ENCODE results near the gene ZFP69. TPM values are rescaled to one million over a fixed set of nuclear protein-coding genes. Genes with fewer than 3 reads are reported as not detected.

The ZFP69 gene
- total RNA-seq, 1 experiment from 2014 or later, result not detected

GRCh38 chr1:40454873-40455272 lies 22.2 kb upstream of the ZFP69 start:
- Histone ChIP-seq H3K27me3 (ENCODE audit: insufficient read depth, low read length) (no peaks in the 10 kb centered on the region), H3K4me3 (replicated peaks in 1 of 2; ENCODE audit: low read depth in 1 of 2, low read length in 2 of 2) (no peak overlapping the region), H4K20me1 (ENCODE audit: insufficient read depth) (no peaks in the 10 kb centered on the region), H3K4me1 (ENCODE audit: control insufficient read depth in 1 of 2, insufficient read depth in 2 of 2, low read length in 2 of 2) (no peaks in the 10 kb centered on the region), H2AFZ (ENCODE audit: low read depth, low read length, poor library complexity, severe bottlenecking) (no peak overlapping the region), H3K79me2 (ENCODE audit: insufficient read depth, low read length) (no peaks in the 10 kb centered on the region), H3K9ac (ENCODE audit: low read length) (no peak overlapping the region), H3K27ac (ENCODE audit: low read depth, low read length) (no peak overlapping the region), H3K9me2 (ENCODE audit: insufficient read depth) (no peaks in the 10 kb centered on the region), H3K36me3 (ENCODE audit: control insufficient read depth in 1 of 2, insufficient read depth in 2 of 2, low read length in 2 of 2) (no peaks in the 10 kb centered on the region), H3K9me3 (ENCODE audit: control insufficient read depth in 1 of 2, insufficient read depth in 1 of 2, low read depth in 1 of 2, low read length in 2 of 2) (peaks cover 9 to 10% of the 10 kb centered on the region in 2 experiments; a peak in 2 of 4 replicates), H3K4me2 (ENCODE audit: low read length) (no peak overlapping the region)
- no peak for DNase-seq (ENCODE audit: low read depth, low spot score)
- TF ChIP-seq JUND (IDR thresholded peaks at IDR 0.05) (no peak), SP1 (IDR thresholded peaks at IDR 0.05; ENCODE audit: low read depth) (no peak), ATF3 (IDR thresholded peaks at IDR 0.05) (no peak), SIN3A (IDR thresholded peaks at IDR 0.05; ENCODE audit: low read depth) (no peak), MAX (IDR thresholded peaks at IDR 0.05) (no peak), CBX3 (IDR thresholded peaks at IDR 0.05; ENCODE audit: low read depth) (no peak), EZH2phosphoT487 (IDR thresholded peaks at IDR 0.05; ENCODE audit: borderline replicate concordance) (no peak), POLR2A (IDR thresholded peaks at IDR 0.05; ENCODE audit: borderline replicate concordance, extremely low read depth, insufficient read depth, insufficient read length) (no peak), FOSL1 (IDR thresholded peaks at IDR 0.05; ENCODE audit: low read depth) (no peak), ELF1 (IDR thresholded peaks at IDR 0.05; ENCODE audit: borderline replicate concordance, low read depth) (no peak), SRF (IDR thresholded peaks at IDR 0.05; ENCODE audit: low read depth) (no peak), POLR2AphosphoS5 (IDR thresholded peaks at IDR 0.05; ENCODE audit: low read depth, low read length) (no peak), CTCF (IDR thresholded peaks at IDR 0.05 in 2 of 3, conservative IDR thresholded peaks at IDR 0.05 in 1 of 3; ENCODE audit: borderline replicate concordance in 1 of 3, insufficient read depth in 1 of 3, low read depth in 2 of 3, low read length in 2 of 3) (no peak), REST (IDR thresholded peaks at IDR 0.05; ENCODE audit: low read depth) (no peak), TCF7L2 (IDR thresholded peaks at IDR 0.05; ENCODE audit: borderline replicate concordance, extremely low read depth, insufficient read depth, insufficient read length) (no peak), ZFX (IDR thresholded peaks at IDR 0.05) (no peak), EZH2 (IDR thresholded peaks at IDR 0.05) (no peak), ZNF274 (IDR thresholded peaks at IDR 0.05; ENCODE audit: low read depth, low read length) (no peak), YY1 (IDR thresholded peaks at IDR 0.05; ENCODE audit: extremely low read depth, insufficient replicate concordance, low read depth, low read length) (no peak), RAD21 (IDR thresholded peaks at IDR 0.05; ENCODE audit: low read depth) (no peak)
- intact Hi-C loops (cut with micrococcal nuclease), result no loop called here
- ChIA-PET CTCF (no interaction called here), POLR2A (no interaction called here), RAD21 (ENCODE audit: low non-redundant PET in 1 of 2, low total read pairs in 2 of 2, uncharacterized antibody in 2 of 2, unreplicated experiment in 2 of 2) (no interaction called here)
- no TSS peak for BruUV-seq (replicated peaks)
- ATAC-seq, result no peak
